SK-N-SH treated with all-trans-retinoic acid at 6 μM for 48 hours (cell line): ENCODE data around the gene SURF2.
"Not testable (repeated sequence)": the region's sequence is repeated elsewhere in the genome, so short reads cannot be mapped to it uniquely, and the experiment has no call there.

Source experiments
- ATAC-seq: fragments of 200-7000 bp; cut with Tn5 transposase; 3 replicates; pipeline ENCODE4 v1.9.1; 2020; ENCODE audit warnings: mild to moderate bottlenecking, moderate library complexity
- ARNTL ChIP-seq: fragments of 450-650 bp; formaldehyde crosslinking; IDR thresholded peaks from 2 replicates; pipeline ENCODE4 v1.5.0; 2020; ENCODE audit warnings: low read depth, mild to moderate bottlenecking, moderate library complexity, borderline replicate concordance
- BACH2 ChIP-seq: fragments of 250-450 bp; sonication (Bioruptor Pico); IDR thresholded peaks from 2 replicates; pipeline ENCODE4 v1.9.0; 2021; ENCODE audit warnings: mild to moderate bottlenecking, borderline replicate concordance
- CREB5 ChIP-seq: fragments of 250-450 bp; sonication (Bioruptor Pico); IDR thresholded peaks from 2 replicates; pipeline ENCODE4 v1.5.1; 2020; ENCODE audit warnings: low read depth, mild to moderate bottlenecking, moderate library complexity
- CSDC2 ChIP-seq: fragments of 250-450 bp; sonication (Bioruptor Pico); IDR thresholded peaks from 2 replicates; pipeline ENCODE4 v1.5.0; 2020; ENCODE audit warnings: mild to moderate bottlenecking, moderate library complexity
- CSRNP3 ChIP-seq: fragments of 250-450 bp; sonication (Bioruptor Pico); IDR thresholded peaks from 2 replicates; pipeline ENCODE4 v1.5.1; 2021; ENCODE audit warnings: mild to moderate bottlenecking, moderate library complexity
- ESRRG ChIP-seq: fragments of 250-450 bp; sonication (Bioruptor Pico); IDR thresholded peaks from 2 replicates; pipeline ENCODE4 v1.6.1; 2021; ENCODE audit warnings: mild to moderate bottlenecking
- GLIS3 ChIP-seq: fragments of 250-450 bp; sonication (Bioruptor Pico); IDR thresholded peaks from 2 replicates; pipeline ENCODE4 v1.5.0; 2020; ENCODE audit warnings: mild to moderate bottlenecking, moderate library complexity
- ISL1 ChIP-seq: fragments of 250-450 bp; sonication (Bioruptor Pico); IDR thresholded peaks from 2 replicates; pipeline ENCODE4 v2.1.2; 2022; ENCODE audit warnings: mild to moderate bottlenecking, moderate library complexity
- OSR1 ChIP-seq: fragments of 250-450 bp; sonication (Bioruptor Pico); IDR thresholded peaks from 2 replicates; pipeline ENCODE4 v1.8.0; 2022; ENCODE audit warnings: moderate library complexity, mild to moderate bottlenecking, inconsistent platforms
- POU6F1 ChIP-seq: fragments of 250-450 bp; sonication (Bioruptor Pico); IDR thresholded peaks from 2 replicates; pipeline ENCODE4 v1.8.0; 2021; ENCODE audit warnings: low read depth, mild to moderate bottlenecking, moderate library complexity, borderline replicate concordance
- PPARA ChIP-seq: fragments of 250-450 bp; sonication (Bioruptor Pico); IDR thresholded peaks from 2 replicates; pipeline ENCODE4 v1.5.0; 2020; ENCODE audit warnings: mild to moderate bottlenecking, borderline replicate concordance
- SNAI2 ChIP-seq: fragments of 250-450 bp; sonication (Bioruptor Pico); IDR thresholded peaks from 2 replicates; pipeline ENCODE4 v1.5.0; 2020; ENCODE audit warnings: mild to moderate bottlenecking, moderate library complexity
- TOX ChIP-seq: fragments of 250-450 bp; sonication (Bioruptor Pico); IDR thresholded peaks from 2 replicates; pipeline ENCODE4 v1.8.0; 2021; ENCODE audit warnings: mild to moderate bottlenecking, moderate library complexity, borderline replicate concordance
- TSHZ2 ChIP-seq: fragments of 250-450 bp; sonication (Bioruptor Pico); IDR thresholded peaks from 2 replicates; pipeline ENCODE4 v1.5.0; 2020; ENCODE audit warnings: mild to moderate bottlenecking, moderate library complexity
- ZFP3 ChIP-seq: fragments of 250-450 bp; sonication (Bioruptor Pico); IDR thresholded peaks from 2 replicates; pipeline ENCODE4 v1.5.0; 2020; ENCODE audit warnings: mild to moderate bottlenecking, moderate library complexity
- ZNF565 ChIP-seq: fragments of 450-650 bp; formaldehyde crosslinking; conservative IDR thresholded peaks from 2 replicates; pipeline ENCODE4 v1.5.0; 2020; ENCODE audit warnings: low read depth, mild to moderate bottlenecking, moderate library complexity
- ZNF8 ChIP-seq: fragments of 450-650 bp; formaldehyde crosslinking; IDR thresholded peaks from 2 replicates; pipeline ENCODE4 v1.5.0; 2020; ENCODE audit warnings: mild to moderate bottlenecking, moderate library complexity
- TF ChIP-seq, protein P1 (sequence below): fragments of 250-450 bp; sonication (Bioruptor Pico); IDR thresholded peaks from 2 replicates; pipeline ENCODE4 v1.8.0; 2020; ENCODE audit warnings: mild to moderate bottlenecking, moderate library complexity, borderline replicate concordance

SURF2 gene

GRCh38 chr9:133327834-133328484 is 28.4 kb upstream of the SURF2 start:
- TF ChIP-seq ZFP3 (CRISPR knock-in tag) = no peak
- no peak for TF ChIP-seq OSR1 (CRISPR knock-in tag)
- TF ChIP-seq TSHZ2 = no peak
- no peak for TF ChIP-seq CREB5 (CRISPR knock-in tag)
- no peak for TF ChIP-seq TOX
- TF ChIP-seq PPARA (CRISPR knock-in tag) = no peak
- no peak for TF ChIP-seq CSDC2 (CRISPR knock-in tag)
- ATAC-seq = peak; percentile 14

DNA sequence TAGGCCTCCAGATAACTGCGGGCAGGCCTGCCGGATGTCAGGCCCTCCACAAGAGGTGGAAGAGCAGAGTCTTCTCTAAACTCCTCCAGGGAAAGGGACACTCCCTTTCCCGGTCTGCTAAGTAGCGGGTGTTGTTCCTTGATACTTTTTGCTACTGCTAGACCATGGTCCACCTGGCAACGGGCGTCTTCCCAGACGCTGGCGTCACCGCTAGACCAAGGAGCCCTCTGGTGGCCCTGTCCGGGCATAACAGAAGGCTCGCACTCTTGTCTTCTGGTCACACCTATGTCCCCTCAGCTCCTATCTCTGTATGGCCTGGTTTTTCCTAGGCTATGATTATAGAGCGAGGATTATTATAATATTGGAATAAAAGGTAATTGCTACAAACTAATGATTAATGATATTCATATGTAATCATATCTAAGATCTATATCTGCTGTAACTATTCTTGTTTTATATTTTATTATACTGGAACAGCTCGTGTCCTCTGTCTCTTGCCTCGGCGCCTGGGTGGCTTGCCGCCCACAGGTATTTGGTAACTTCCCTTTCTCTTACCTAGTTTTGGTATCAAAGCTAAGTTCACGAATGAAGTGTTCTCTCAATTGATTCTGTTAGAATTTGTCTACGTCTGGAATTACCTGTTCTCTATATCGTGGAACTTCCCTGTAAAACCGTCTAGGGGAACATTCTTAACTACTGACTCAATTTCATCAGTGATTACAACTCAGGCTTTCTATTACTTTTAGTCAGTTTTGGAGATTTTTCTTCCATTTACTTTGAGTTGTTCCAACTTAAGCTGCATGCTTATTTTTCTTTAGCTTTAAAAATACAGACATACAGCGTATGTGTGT is 26.8 kb upstream of the SURF2 start:
- not testable (repeated sequence) for ATAC-seq

DNA sequence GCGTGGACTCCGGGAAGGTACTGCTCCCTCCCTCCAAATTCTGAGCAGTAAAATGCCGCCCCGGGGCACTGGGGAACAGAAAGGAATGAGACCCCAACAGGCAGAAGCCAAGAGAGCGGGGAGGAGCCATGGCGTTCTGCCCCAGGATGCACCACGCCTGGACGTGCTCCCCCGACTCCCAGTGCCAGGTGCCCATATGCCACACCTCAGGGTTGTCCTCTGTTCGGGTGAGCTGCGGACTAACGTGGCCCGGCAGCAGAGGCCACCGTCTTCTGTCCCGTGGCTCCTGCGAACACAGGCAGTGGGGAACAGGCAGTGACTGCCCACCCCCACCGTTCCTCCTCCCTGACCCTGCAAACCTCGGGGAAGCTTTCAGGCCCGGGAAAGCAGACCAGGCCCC is 25.1 kb upstream of the SURF2 start:
- TF ChIP-seq OSR1 (CRISPR knock-in tag) (no peak), GLIS3 (CRISPR knock-in tag) (no peak), POU6F1 (no peak), ZNF565 (CRISPR knock-in tag) (no peak), BACH2 (CRISPR knock-in tag) (no peak), ISL1 (CRISPR knock-in tag) (no peak)
- no peak for ATAC-seq

DNA sequence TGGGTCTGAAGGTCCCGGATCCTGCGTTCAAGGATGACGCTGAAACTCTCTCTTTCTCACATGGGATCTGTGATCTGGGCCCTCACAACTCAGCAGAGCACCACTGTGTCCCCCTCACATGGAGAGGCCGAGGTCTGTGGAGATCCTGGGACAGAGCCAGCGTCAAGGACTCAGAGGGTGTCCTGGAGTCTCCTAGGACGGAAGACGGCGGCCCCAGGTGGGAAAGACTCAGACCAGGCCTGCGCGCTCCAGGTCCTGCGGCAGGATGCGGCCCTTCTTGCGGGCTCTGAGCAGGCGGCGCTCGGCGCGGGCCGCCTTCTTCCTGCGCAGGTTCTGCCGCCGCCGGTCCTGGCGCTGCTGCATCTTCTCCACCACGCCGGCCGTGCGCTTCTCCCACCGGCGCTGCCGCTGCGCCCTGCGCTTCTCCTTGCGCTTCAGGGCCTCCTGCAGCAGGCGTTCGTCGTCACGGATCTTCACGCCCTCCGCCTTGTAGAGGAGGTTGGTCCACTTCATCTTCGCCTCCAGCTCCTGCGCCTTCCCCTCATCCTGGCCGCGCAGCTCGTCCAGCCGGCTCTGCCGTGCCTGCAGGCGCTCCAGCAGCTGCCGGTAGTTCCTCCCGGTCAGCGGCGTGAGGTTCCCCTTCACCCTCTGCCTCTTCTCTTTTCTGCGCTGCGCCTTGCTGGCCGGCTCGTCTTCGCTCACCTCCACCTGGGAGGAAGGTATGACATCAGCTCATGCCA is 24.5 kb upstream of the SURF2 start:
- TF ChIP-seq POU6F1 = no peak
- TF ChIP-seq PPARA (CRISPR knock-in tag) = no peak
- TF ChIP-seq TOX = no peak
- TF ChIP-seq ARNTL (CRISPR knock-in tag) = no peak
- no peak for TF ChIP-seq CREB5 (CRISPR knock-in tag)
- no peak for TF ChIP-seq ESRRG (CRISPR knock-in tag)
- no peak for TF ChIP-seq OSR1 (CRISPR knock-in tag)
- TF ChIP-seq ISL1 (CRISPR knock-in tag) = no peak
- no peak for ATAC-seq

DNA sequence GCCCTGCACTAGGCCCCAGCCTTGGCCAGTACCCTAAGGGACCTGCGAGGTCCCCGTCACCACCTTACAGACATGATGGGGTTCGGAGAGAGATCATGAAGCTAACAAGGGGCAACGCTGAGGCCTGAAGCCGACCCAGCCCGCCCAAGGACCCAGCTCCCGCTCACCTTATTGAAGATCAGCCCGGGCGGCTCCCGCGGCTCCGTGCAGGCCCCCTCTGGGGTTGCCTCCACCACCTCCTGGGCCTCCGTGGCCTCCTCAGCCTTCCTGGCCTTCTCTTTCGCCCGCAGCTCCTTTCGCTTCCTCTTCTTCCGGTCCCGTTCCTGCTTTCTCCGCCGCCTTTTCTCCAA is 24.0 kb upstream of the SURF2 start:
- ATAC-seq = no peak
- TF ChIP-seq BACH2 (CRISPR knock-in tag) (no peak), CSRNP3 (no peak), ARNTL (CRISPR knock-in tag) (no peak), TOX (no peak), SNAI2 (no peak), GLIS3 (CRISPR knock-in tag) (no peak), ZNF8 (CRISPR knock-in tag) (no peak)
- TF ChIP-seq, protein P1, sequence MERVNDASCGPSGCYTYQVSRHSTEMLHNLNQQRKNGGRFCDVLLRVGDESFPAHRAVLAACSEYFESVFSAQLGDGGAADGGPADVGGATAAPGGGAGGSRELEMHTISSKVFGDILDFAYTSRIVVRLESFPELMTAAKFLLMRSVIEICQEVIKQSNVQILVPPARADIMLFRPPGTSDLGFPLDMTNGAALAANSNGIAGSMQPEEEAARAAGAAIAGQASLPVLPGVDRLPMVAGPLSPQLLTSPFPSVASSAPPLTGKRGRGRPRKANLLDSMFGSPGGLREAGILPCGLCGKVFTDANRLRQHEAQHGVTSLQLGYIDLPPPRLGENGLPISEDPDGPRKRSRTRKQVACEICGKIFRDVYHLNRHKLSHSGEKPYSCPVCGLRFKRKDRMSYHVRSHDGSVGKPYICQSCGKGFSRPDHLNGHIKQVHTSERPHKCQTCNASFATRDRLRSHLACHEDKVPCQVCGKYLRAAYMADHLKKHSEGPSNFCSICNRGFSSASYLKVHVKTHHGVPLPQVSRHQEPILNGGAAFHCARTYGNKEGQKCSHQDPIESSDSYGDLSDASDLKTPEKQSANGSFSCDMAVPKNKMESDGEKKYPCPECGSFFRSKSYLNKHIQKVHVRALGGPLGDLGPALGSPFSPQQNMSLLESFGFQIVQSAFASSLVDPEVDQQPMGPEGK (CRISPR knock-in tag) = no peak
